Mesendoderm (in vitro differentiated cells): ENCODE results near the gene CHAT.

ENCODE experiments used
- DNase-seq: peaks from one replicate; pipeline ENCODE4 v3.0.0; 2013
- H2AK5ac ChIP-seq: 2 replicates; pipeline ENCODE4 v1.6.1; 2013; ENCODE audit warnings: low read length, inconsistent platforms
- H2BK120ac ChIP-seq: 2 replicates; pipeline ENCODE4 v1.6.1; 2013; ENCODE audit warnings: low read depth, mild to moderate bottlenecking, low read length, moderate library complexity, mixed read lengths
- H2BK15ac ChIP-seq: replicated peaks from 2 replicates; pipeline ENCODE4 v1.6.1; 2013; ENCODE audit warnings: low read depth, mild to moderate bottlenecking, moderate library complexity
- H2BK5ac ChIP-seq: 2 replicates; pipeline ENCODE4 v1.6.1; 2013; ENCODE audit warnings: low read length, inconsistent platforms
- H3K18ac ChIP-seq: 2 replicates; pipeline ENCODE4 v1.6.1; 2013; ENCODE audit warnings: mild to moderate bottlenecking, low read length, mixed read lengths
- H3K23ac ChIP-seq: one replicate; pipeline ENCODE4 v1.6.1; 2013; ENCODE audit warnings: low read length
- H3K27ac ChIP-seq: 2 replicates; pipeline ENCODE4 v1.5.1; 2013; ENCODE audit warnings: low read depth, mild to moderate bottlenecking, inconsistent platforms, low read length, moderate library complexity
- H3K27me3 ChIP-seq: 2 replicates; pipeline ENCODE4 v1.6.1; 2013; ENCODE audit warnings: low read length, control low read depth, mild to moderate bottlenecking, inconsistent platforms; ENCODE audit not compliant: insufficient read depth, poor library complexity
- H3K36me3 ChIP-seq: 2 replicates; pipeline ENCODE4 v1.6.1; 2013; ENCODE audit warnings: low read length, inconsistent platforms; ENCODE audit not compliant: control insufficient read depth, insufficient read depth
- H3K4ac ChIP-seq: one replicate; pipeline ENCODE4 v1.6.1; 2013; ENCODE audit warnings: low read depth, mild to moderate bottlenecking, low read length, moderate library complexity
- H3K4me1 ChIP-seq: 2 replicates; pipeline ENCODE4 v1.6.1; 2013; ENCODE audit warnings: low read depth, low read length, inconsistent platforms; ENCODE audit not compliant: control insufficient read depth
- H3K4me2 ChIP-seq: 2 replicates; pipeline ENCODE4 v1.6.1; 2013; ENCODE audit warnings: low read length
- H3K4me3 ChIP-seq: 2 replicates; pipeline ENCODE4 v1.5.1; 2013; ENCODE audit warnings: mild to moderate bottlenecking, low read length
- H3K56ac ChIP-seq: one replicate; pipeline ENCODE4 v1.6.1; 2013; ENCODE audit warnings: low read length
- H3K79me1 ChIP-seq: 2 replicates; pipeline ENCODE4 v1.6.1; 2013; ENCODE audit warnings: low read length, inconsistent platforms
- H3K79me2 ChIP-seq: 2 replicates; pipeline ENCODE4 v1.6.1; 2013; ENCODE audit warnings: mild to moderate bottlenecking, low read length; ENCODE audit not compliant: control insufficient read depth, insufficient read depth
- H3K9ac ChIP-seq: 2 replicates; pipeline ENCODE4 v1.6.1; 2013; ENCODE audit warnings: low read length, inconsistent platforms
- H4K5ac ChIP-seq: one replicate; pipeline ENCODE4 v1.6.1; 2013; ENCODE audit warnings: low read length
- H4K8ac ChIP-seq: one replicate; pipeline ENCODE4 v1.6.1; 2013; ENCODE audit warnings: low read depth, mild to moderate bottlenecking, control low read depth, low read length, moderate library complexity
- WGBS: extraction: QIAGEN DNeasy Blood & Tissue Kit; methylation state at CpG from one replicate; pipeline ENCODE4 v1.1.7; 2013; ENCODE audit warnings: low lambda C conversion rate, missing lambda C conversion rate; ENCODE audit not compliant: insufficient coverage; ENCODE audit errors: extremely low coverage; 5-methylcytosine and 5-hydroxymethylcytosine counted together

CHAT gene

GRCh38 chr10:49598164-49598856, 15.5 kb upstream of the CHAT start:
- no CpG with 5 or more reads among the region's 8 CpGs for WGBS
- Histone ChIP-seq H3K18ac (no peak overlapping the region), H2BK5ac (no peak overlapping the region), H3K27ac (no peak overlapping the region), H3K4me2 (no peak overlapping the region), H4K5ac (no peak overlapping the region), H3K79me1 (no peaks in the 10 kb centered on the region), H3K4me3 (no peak overlapping the region), H3K36me3 (no peaks in the 10 kb centered on the region), H4K8ac (no peak overlapping the region), H2BK15ac (no peak overlapping the region), H3K27me3 (no peaks in the 10 kb centered on the region), H3K4ac (no peak overlapping the region), H3K56ac (no peak overlapping the region), H2AK5ac (no peak overlapping the region), H3K79me2 (no peaks in the 10 kb centered on the region), H2BK120ac (no peak overlapping the region), H3K4me1 (no peaks in the 10 kb centered on the region), H3K23ac (no peak overlapping the region), H3K9ac (no peak overlapping the region)
- DNase-seq: no peak

DNA sequence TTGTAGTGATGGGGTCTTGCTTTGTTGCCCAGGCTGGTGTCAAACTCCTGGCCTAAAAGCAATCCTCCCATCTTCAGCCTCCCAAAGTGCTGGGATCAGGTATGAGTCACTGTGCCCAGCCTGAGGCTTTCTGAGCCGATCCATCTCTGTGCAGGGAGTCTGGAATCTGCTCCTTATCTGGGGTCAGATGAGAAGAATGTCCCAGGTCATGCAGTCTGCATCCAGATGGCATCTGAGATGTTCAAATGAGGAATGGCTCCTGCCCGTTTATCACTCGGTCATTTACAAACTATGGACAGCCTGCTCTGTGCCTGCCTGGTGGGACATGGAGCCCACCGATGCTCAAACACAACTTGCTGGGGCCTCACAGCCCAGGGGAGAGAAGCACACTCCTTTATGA, 14.9 kb upstream of the CHAT start:
- Histone ChIP-seq H4K5ac (no peak overlapping the region), H3K4me1 (no peaks in the 10 kb centered on the region), H2BK120ac (no peak overlapping the region), H3K4me3 (no peak overlapping the region), H3K4me2 (no peak overlapping the region), H2BK5ac (no peak overlapping the region), H2BK15ac (no peak overlapping the region), H3K27me3 (no peaks in the 10 kb centered on the region), H3K36me3 (no peaks in the 10 kb centered on the region), H3K56ac (no peak overlapping the region), H3K79me1 (no peaks in the 10 kb centered on the region), H3K79me2 (no peaks in the 10 kb centered on the region), H3K4ac (no peak overlapping the region), H3K18ac (no peak overlapping the region), H3K27ac (no peak overlapping the region), H2AK5ac (no peak overlapping the region), H3K9ac (no peak overlapping the region), H3K23ac (no peak overlapping the region), H4K8ac (no peak overlapping the region)
- WGBS: no CpG with 5 or more reads among the region's 4 CpGs
- DNase-seq: no peak

DNA sequence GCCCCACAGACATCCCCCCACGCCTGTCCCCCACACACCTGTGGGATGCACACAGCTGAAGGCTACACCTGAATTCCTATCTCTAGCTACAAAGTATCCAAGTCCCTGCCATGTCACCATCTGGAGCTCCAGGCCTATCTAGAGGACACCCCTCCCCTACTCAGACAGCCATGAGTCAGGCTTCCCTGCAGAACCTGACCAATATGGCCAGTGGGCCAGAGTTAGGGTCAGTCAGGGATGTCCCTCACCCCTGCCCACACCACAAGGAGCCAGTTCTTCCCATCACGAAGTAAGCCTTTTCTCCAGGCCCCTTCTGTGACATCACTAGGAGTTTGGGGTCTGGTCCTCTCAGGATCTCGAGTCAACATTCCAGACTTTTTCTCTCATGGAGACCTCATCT, 14.3 kb upstream of the CHAT start:
- Histone ChIP-seq H3K23ac (no peak overlapping the region), H3K36me3 (no peaks in the 10 kb centered on the region), H3K27me3 (no peaks in the 10 kb centered on the region), H3K4me1 (no peaks in the 10 kb centered on the region), H3K4me2 (no peak overlapping the region), H2AK5ac (no peak overlapping the region), H3K79me2 (no peaks in the 10 kb centered on the region), H3K4me3 (no peak overlapping the region), H3K9ac (no peak overlapping the region), H2BK15ac (no peak overlapping the region), H2BK5ac (no peak overlapping the region), H4K5ac (no peak overlapping the region), H3K79me1 (no peaks in the 10 kb centered on the region), H3K18ac (no peak overlapping the region), H2BK120ac (no peak overlapping the region), H3K27ac (no peak overlapping the region), H4K8ac (no peak overlapping the region), H3K56ac (no peak overlapping the region), H3K4ac (no peak overlapping the region)
- WGBS: no CpG with 5 or more reads among the region's 3 CpGs
- DNase-seq: no peak

DNA sequence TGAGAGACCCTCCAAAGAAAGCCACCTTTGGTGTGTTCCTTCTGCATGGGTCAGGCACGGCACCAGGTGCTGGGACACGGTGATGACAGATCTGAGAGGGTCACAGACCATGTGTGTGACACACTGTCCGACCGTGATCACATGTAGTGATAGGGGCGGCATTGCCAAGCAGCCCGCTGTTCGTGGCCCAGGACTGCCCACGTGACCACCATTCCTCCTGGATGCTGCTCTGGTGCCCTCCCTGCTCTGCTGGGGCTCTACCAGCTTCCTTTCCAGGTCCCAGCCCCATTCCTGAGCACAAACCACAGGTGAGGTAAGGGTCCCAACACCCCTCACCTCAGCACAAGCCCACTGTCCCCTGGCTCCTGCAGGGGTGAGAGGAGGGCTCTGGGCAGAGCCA, 13.8 kb upstream of the CHAT start:
- H3K79me1 ChIP-seq: no peaks in the 10 kb centered on the region
- H3K27me3 ChIP-seq: no peaks in the 10 kb centered on the region
- no peak overlapping the region for H3K4me2 ChIP-seq
- H3K23ac ChIP-seq: no peak overlapping the region
- H3K4ac ChIP-seq: no peak overlapping the region
- H3K4me1 ChIP-seq: no peaks in the 10 kb centered on the region
- H2AK5ac ChIP-seq: no peak overlapping the region
- no peak overlapping the region for H3K4me3 ChIP-seq
- no CpG with 5 or more reads among the region's 8 CpGs for WGBS
- no peak overlapping the region for H3K27ac ChIP-seq
- H3K9ac ChIP-seq: no peak overlapping the region
- no peaks in the 10 kb centered on the region for H3K36me3 ChIP-seq
- H3K56ac ChIP-seq: no peak overlapping the region
- H2BK5ac ChIP-seq: no peak overlapping the region
- H2BK120ac ChIP-seq: no peak overlapping the region
- no peak overlapping the region for H4K8ac ChIP-seq
- H4K5ac ChIP-seq: no peak overlapping the region
- H2BK15ac ChIP-seq: no peak overlapping the region
- DNase-seq: no peak
- H3K18ac ChIP-seq: no peak overlapping the region
- no peaks in the 10 kb centered on the region for H3K79me2 ChIP-seq

DNA sequence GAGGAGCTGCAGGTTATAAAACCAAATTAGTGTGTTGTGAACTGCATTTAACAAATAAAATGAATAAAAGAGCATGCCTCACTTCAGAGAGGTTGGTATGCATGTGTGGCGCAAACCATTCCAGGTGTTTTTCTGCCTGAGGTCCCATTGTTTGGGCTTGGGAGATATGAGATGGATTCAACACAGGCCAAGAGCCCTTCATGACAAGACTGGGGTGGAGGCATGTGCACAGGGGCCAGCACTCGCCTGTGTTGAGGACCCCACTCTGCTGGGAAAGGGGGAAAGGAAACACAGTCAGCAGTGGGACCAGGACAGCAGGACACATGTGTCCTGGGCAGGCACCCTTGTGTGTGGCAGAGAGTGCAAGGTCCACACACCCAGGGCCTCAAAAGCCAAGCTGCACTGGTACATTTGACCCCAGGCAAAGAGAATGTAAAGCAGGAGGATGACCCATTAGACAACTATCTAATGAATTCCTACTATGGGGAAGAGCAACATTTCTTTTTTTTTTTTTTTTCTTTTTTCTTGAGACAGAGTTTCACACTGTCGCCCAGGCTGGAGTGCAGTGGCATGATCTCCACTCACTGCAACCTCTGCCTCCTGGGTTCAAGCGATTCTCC, 12.9 kb upstream of the CHAT start:
- WGBS: no CpG with 5 or more reads among the region's 4 CpGs
- no peaks in the 10 kb centered on the region for H3K79me1 ChIP-seq
- no peak for DNase-seq
- H3K27ac ChIP-seq: no peak overlapping the region
- H2BK5ac ChIP-seq: no peak overlapping the region
- no peak overlapping the region for H3K9ac ChIP-seq
- no peaks in the 10 kb centered on the region for H3K4me1 ChIP-seq
- H2BK120ac ChIP-seq: no peak overlapping the region
- no peaks in the 10 kb centered on the region for H3K79me2 ChIP-seq
- no peak overlapping the region for H3K23ac ChIP-seq
- no peak overlapping the region for H4K5ac ChIP-seq
- no peak overlapping the region for H3K18ac ChIP-seq
- no peak overlapping the region for H3K4ac ChIP-seq
- no peak overlapping the region for H2AK5ac ChIP-seq
- no peaks in the 10 kb centered on the region for H3K36me3 ChIP-seq
- no peaks in the 10 kb centered on the region for H3K27me3 ChIP-seq
- H3K56ac ChIP-seq: no peak overlapping the region
- no peak overlapping the region for H2BK15ac ChIP-seq
- H4K8ac ChIP-seq: no peak overlapping the region
- no peak overlapping the region for H3K4me3 ChIP-seq
- no peak overlapping the region for H3K4me2 ChIP-seq

GRCh38 chr10:49601857-49602256, 12.0 kb upstream of the CHAT start:
- H3K36me3 ChIP-seq: no peaks in the 10 kb centered on the region
- H2AK5ac ChIP-seq: no peak overlapping the region
- H3K18ac ChIP-seq: no peak overlapping the region
- H2BK5ac ChIP-seq: no peak overlapping the region
- H3K27ac ChIP-seq: no peak overlapping the region
- H3K79me2 ChIP-seq: no peaks in the 10 kb centered on the region
- no peak overlapping the region for H4K8ac ChIP-seq
- H3K4me3 ChIP-seq: no peak overlapping the region
- no peak overlapping the region for H2BK15ac ChIP-seq
- no peak overlapping the region for H4K5ac ChIP-seq
- no peaks in the 10 kb centered on the region for H3K27me3 ChIP-seq
- no peak overlapping the region for H3K9ac ChIP-seq
- no peaks in the 10 kb centered on the region for H3K4me1 ChIP-seq
- no CpG with 5 or more reads among the region's 7 CpGs for WGBS
- H3K56ac ChIP-seq: no peak overlapping the region
- H3K4ac ChIP-seq: no peak overlapping the region
- no peak overlapping the region for H2BK120ac ChIP-seq
- no peak overlapping the region for H3K4me2 ChIP-seq
- H3K79me1 ChIP-seq: no peaks in the 10 kb centered on the region
- no peak for DNase-seq
- H3K23ac ChIP-seq: no peak overlapping the region
